ENCODE results near the gene RAX. TPM values are rescaled to one million over a fixed set of nuclear protein-coding genes. Genes with fewer than 3 reads are reported as not detected.

The RAX gene
- total RNA-seq, 1 experiment from 2014 or later, result 0.94 TPM

- TF ChIP-seq, protein P1, sequence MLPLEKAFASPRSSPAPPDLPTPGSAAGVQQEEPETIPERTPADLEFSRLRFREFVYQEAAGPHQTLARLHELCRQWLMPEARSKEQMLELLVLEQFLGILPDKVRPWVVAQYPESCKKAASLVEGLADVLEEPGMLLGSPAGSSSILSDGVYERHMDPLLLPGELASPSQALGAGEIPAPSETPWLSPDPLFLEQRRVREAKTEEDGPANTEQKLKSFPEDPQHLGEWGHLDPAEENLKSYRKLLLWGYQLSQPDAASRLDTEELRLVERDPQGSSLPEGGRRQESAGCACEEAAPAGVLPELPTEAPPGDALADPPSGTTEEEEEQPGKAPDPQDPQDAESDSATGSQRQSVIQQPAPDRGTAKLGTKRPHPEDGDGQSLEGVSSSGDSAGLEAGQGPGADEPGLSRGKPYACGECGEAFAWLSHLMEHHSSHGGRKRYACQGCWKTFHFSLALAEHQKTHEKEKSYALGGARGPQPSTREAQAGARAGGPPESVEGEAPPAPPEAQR (CRISPR knock-in tag; IDR thresholded peaks at IDR 0.05), result no peak
Measured at GRCh38 chr18:59228351-59228750, 44.9 kb downstream of the RAX start (continued).

- no peak for DNase-seq (ENCODE audit: low spot score)
- TF ChIP-seq ATF6 (CRISPR knock-in tag; IDR thresholded peaks at IDR 0.05) (no peak), HMGA2 (CRISPR knock-in tag; IDR thresholded peaks at IDR 0.05) (no peak), ELF4 (CRISPR knock-in tag; IDR thresholded peaks at IDR 0.05; ENCODE audit: low read depth) (no peak), HMGXB4 (CRISPR knock-in tag; IDR thresholded peaks at IDR 0.05) (no peak), PREB (CRISPR knock-in tag; IDR thresholded peaks at IDR 0.05; ENCODE audit: borderline replicate concordance) (no peak), ZNF138 (CRISPR knock-in tag; conservative IDR thresholded peaks at IDR 0.05) (no peak), NR2C2 (CRISPR knock-in tag; IDR thresholded peaks at IDR 0.05) (no peak), NR3C1 (CRISPR knock-in tag; conservative IDR thresholded peaks at IDR 0.05; ENCODE audit: low read depth) (no peak), ETV6 (CRISPR knock-in tag; IDR thresholded peaks at IDR 0.05) (no peak), NFYB (CRISPR knock-in tag; conservative IDR thresholded peaks at IDR 0.05; ENCODE audit: low read depth) (no peak), NFATC4 (CRISPR knock-in tag; IDR thresholded peaks at IDR 0.05) (no peak), MXD4 (CRISPR knock-in tag; IDR thresholded peaks at IDR 0.05; ENCODE audit: borderline replicate concordance) (no peak), ZNF263 (CRISPR knock-in tag; IDR thresholded peaks at IDR 0.05; ENCODE audit: low read depth) (no peak)
- TF ChIP-seq, protein P2, sequence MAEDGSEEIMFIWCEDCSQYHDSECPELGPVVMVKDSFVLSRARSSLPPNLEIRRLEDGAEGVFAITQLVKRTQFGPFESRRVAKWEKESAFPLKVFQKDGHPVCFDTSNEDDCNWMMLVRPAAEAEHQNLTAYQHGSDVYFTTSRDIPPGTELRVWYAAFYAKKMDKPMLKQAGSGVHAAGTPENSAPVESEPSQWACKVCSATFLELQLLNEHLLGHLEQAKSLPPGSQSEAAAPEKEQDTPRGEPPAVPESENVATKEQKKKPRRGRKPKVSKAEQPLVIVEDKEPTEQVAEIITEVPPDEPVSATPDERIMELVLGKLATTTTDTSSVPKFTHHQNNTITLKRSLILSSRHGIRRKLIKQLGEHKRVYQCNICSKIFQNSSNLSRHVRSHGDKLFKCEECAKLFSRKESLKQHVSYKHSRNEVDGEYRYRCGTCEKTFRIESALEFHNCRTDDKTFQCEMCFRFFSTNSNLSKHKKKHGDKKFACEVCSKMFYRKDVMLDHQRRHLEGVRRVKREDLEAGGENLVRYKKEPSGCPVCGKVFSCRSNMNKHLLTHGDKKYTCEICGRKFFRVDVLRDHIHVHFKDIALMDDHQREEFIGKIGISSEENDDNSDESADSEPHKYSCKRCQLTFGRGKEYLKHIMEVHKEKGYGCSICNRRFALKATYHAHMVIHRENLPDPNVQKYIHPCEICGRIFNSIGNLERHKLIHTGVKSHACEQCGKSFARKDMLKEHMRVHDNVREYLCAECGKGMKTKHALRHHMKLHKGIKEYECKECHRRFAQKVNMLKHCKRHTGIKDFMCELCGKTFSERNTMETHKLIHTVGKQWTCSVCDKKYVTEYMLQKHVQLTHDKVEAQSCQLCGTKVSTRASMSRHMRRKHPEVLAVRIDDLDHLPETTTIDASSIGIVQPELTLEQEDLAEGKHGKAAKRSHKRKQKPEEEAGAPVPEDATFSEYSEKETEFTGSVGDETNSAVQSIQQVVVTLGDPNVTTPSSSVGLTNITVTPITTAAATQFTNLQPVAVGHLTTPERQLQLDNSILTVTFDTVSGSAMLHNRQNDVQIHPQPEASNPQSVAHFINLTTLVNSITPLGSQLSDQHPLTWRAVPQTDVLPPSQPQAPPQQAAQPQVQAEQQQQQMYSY (CRISPR knock-in tag; IDR thresholded peaks at IDR 0.05), result no peak
- TF ChIP-seq, protein P1 (CRISPR knock-in tag; IDR thresholded peaks at IDR 0.05), result no peak
- no peaks in the 10 kb centered on the region for H3K36me3 Mint-ChIP-seq
- no peak overlapping the region for H3K27ac Mint-ChIP-seq
- H3K9me3 Mint-ChIP-seq, result no peaks in the 10 kb centered on the region
- no peak overlapping the region for H3K4me3 Mint-ChIP-seq
- peaks cover 19% of the 10 kb centered on the region for H3K4me1 Mint-ChIP-seq
- ChIA-PET POLR2A (no interaction called here), CTCF (interaction anchor here (0.6 kb wide), 1 partner anchor 658 kb away, joined by 4 read pairs; no protein-coding TSS in a partner anchor)
- ATAC-seq, result no peak
- H3K27me3 Mint-ChIP-seq (ENCODE audit: low read depth), result peaks cover 99% of the 10 kb centered on the region
Measured at GRCh38 chr18:59222341-59222740, 50.9 kb downstream of the RAX start.
